Measurements from ENCODE around the gene MYO9B. TPM values are rescaled to one million over a fixed set of nuclear protein-coding genes. Genes with fewer than 3 reads are reported as not detected.
A peak's percentile ranks its signal among the peaks of the same experiment; 100 is the strongest.

The MYO9B gene
- total and polyA plus RNA-seq, 2 of the 13 experiments (the other 11 are each of a cell fraction or from before 2014, with no cell fraction given), result 18.0 to 18.3 TPM

GRCh38 chr19:17243830-17244617, 168.4 kb downstream of the MYO9B start (continued):
- TF ChIP-seq TFDP1 (CRISPR knock-in tag; IDR thresholded peaks at IDR 0.05; ENCODE audit: borderline replicate concordance) (peak; percentile 22; the same call in 1 of the 2 replicates), ZFP82 (CRISPR knock-in tag; IDR thresholded peaks at IDR 0.05; ENCODE audit: borderline replicate concordance) (peak; percentile 39; the same call in 1 of the 2 replicates), SP4 (CRISPR knock-in tag; IDR thresholded peaks at IDR 0.05) (0 out of 2 replicates have a peak, but pooled peaks have one; percentile 8), SOX5 (CRISPR knock-in tag; IDR thresholded peaks at IDR 0.05; ENCODE audit: borderline replicate concordance) (peak; percentile 85), ZBTB7A (CRISPR knock-in tag; IDR thresholded peaks at IDR 0.05) (no peak), PITX1 (CRISPR knock-in tag; IDR thresholded peaks at IDR 0.05) (peak; percentile 39; the same call in 1 of the 2 replicates), ZMYM2 (CRISPR knock-in tag; IDR thresholded peaks at IDR 0.05) (peak; percentile 85), NR2F2 (IDR thresholded peaks at IDR 0.05; ENCODE audit: borderline replicate concordance, low read depth) (peak; percentile 94), HDAC2 (CRISPR knock-in tag; IDR thresholded peaks at IDR 0.05) (peak; percentile 91), KDM5A (IDR thresholded peaks at IDR 0.05; ENCODE audit: borderline replicate concordance, low read length) (peak; percentile 46; the same call in 1 of the 2 replicates), ZNF264 (CRISPR knock-in tag; IDR thresholded peaks at IDR 0.05) (0 out of 2 replicates have a peak, but pooled peaks have one; percentile 56), THRA (CRISPR knock-in tag; IDR thresholded peaks at IDR 0.05; ENCODE audit: borderline replicate concordance) (peak; percentile 84), HNF4G (IDR thresholded peaks at IDR 0.05; ENCODE audit: borderline replicate concordance, low read depth, low read length) (peak; percentile 96), HNF4G (CRISPR knock-in tag; IDR thresholded peaks at IDR 0.05; ENCODE audit: borderline replicate concordance, low read depth) (peak; percentile 84), E2F1 (CRISPR knock-in tag; IDR thresholded peaks at IDR 0.05) (peak; percentile 75; the same call in 1 of the 2 replicates), MZF1 (CRISPR knock-in tag; IDR thresholded peaks at IDR 0.05; ENCODE audit: borderline replicate concordance) (no peak), BATF2 (CRISPR knock-in tag; IDR thresholded peaks at IDR 0.05) (0 out of 2 replicates have a peak, but pooled peaks have one; percentile 59), MIXL1 (CRISPR knock-in tag; IDR thresholded peaks at IDR 0.05) (0 out of 2 replicates have a peak, but pooled peaks have one; percentile 36), ZNF777 (CRISPR knock-in tag; IDR thresholded peaks at IDR 0.05) (peak; percentile 79), TRIM22 (IDR thresholded peaks at IDR 0.05) (no peak), BRD4 (CRISPR knock-in tag; IDR thresholded peaks at IDR 0.05) (peak; percentile 65; the same call in 1 of the 2 replicates), SRSF1 (optimal IDR thresholded peaks at IDR 0.05; ENCODE audit: low read depth, low read length) (no peak), RXRB (CRISPR knock-in tag; IDR thresholded peaks at IDR 0.05; ENCODE audit: borderline replicate concordance) (peak; percentile 92), EP300 (IDR thresholded peaks at IDR 0.05; ENCODE audit: low read depth in 2 of 2, low read length in 2 of 2) (peak in 1 of 2 experiments; percentile 66; a peak in 1 of 4 replicates), EP300 (CRISPR knock-in tag; IDR thresholded peaks at IDR 0.05; ENCODE audit: borderline replicate concordance) (no peak)
